HEK293 (cell line): ENCODE measurements around the gene ETF1.

Source experiments
- GFI1B ChIP-seq: fragments of 450-650 bp; formaldehyde crosslinking; IDR thresholded peaks from 2 replicates; pipeline ENCODE4 v1.5.1; 2016; ENCODE audit warnings: missing biosample characterization, missing genetic modification characterization
- HOXC10 ChIP-seq: sonication (generic); formaldehyde crosslinking; IDR thresholded peaks from 2 replicates; pipeline ENCODE4 v1.8.1; 2023; ENCODE audit warnings: mild to moderate bottlenecking, missing genetic modification reagents
- KLF7 ChIP-seq: fragments of 450-650 bp; formaldehyde crosslinking; IDR thresholded peaks from 2 replicates; pipeline ENCODE4 v1.5.1; 2016; ENCODE audit warnings: missing biosample characterization, missing genetic modification characterization, borderline replicate concordance
- KLF8 ChIP-seq: fragments of 450-650 bp; formaldehyde crosslinking; IDR thresholded peaks from 2 replicates; pipeline ENCODE4 v1.5.1; 2016; ENCODE audit warnings: missing biosample characterization, missing genetic modification characterization
- MYNN ChIP-seq: fragments of 450-650 bp; formaldehyde crosslinking; IDR thresholded peaks from 2 replicates; pipeline ENCODE4 v1.5.1; 2016; ENCODE audit warnings: missing biosample characterization, missing genetic modification characterization, borderline replicate concordance
- SP3 ChIP-seq: fragments of 450-650 bp; formaldehyde crosslinking; IDR thresholded peaks from 2 replicates; pipeline ENCODE4 v1.5.1; 2016; ENCODE audit warnings: missing biosample characterization, missing genetic modification characterization
- ZNF112 ChIP-seq: fragments of 450-650 bp; formaldehyde crosslinking; IDR thresholded peaks from 2 replicates; pipeline ENCODE4 v1.5.0; 2017; ENCODE audit warnings: missing biosample characterization, missing genetic modification characterization
- ZNF223 ChIP-seq: fragments of 450-650 bp; formaldehyde crosslinking; IDR thresholded peaks from 2 replicates; pipeline ENCODE4 v1.5.1; 2016; ENCODE audit warnings: missing biosample characterization, missing genetic modification characterization
- ZNF266 ChIP-seq: fragments of 450-650 bp; formaldehyde crosslinking; IDR thresholded peaks from 2 replicates; pipeline ENCODE4 v1.5.1; 2016; ENCODE audit warnings: missing biosample characterization, missing genetic modification characterization, low read depth
- ZNF350 ChIP-seq: fragments of 450-650 bp; formaldehyde crosslinking; IDR thresholded peaks from 2 replicates; pipeline ENCODE4 v1.5.0; 2017; ENCODE audit warnings: missing biosample characterization, mild to moderate bottlenecking, missing genetic modification characterization
- ZNF501 ChIP-seq: fragments of 450-650 bp; formaldehyde crosslinking; IDR thresholded peaks from 2 replicates; pipeline ENCODE4 v1.5.1; 2016; ENCODE audit warnings: missing biosample characterization, missing genetic modification characterization
- ZNF530 ChIP-seq: fragments of 450-650 bp; formaldehyde crosslinking; IDR thresholded peaks from 2 replicates; pipeline ENCODE4 v1.5.1; 2016; ENCODE audit warnings: low read depth, missing biosample characterization, missing genetic modification characterization
- ZNF549 ChIP-seq: fragments of 450-650 bp; IDR thresholded peaks from 2 replicates; pipeline ENCODE4 v1.5.1; 2018; ENCODE audit warnings: missing biosample characterization, missing genetic modification characterization, mild to moderate bottlenecking, inconsistent platforms, moderate library complexity
- ZNF596 ChIP-seq: fragments of 450-650 bp; IDR thresholded peaks from 2 replicates; pipeline ENCODE4 v1.5.0; 2018; ENCODE audit warnings: missing biosample characterization, mild to moderate bottlenecking, missing genetic modification characterization, moderate library complexity
- ZNF670 ChIP-seq: fragments of 450-650 bp; formaldehyde crosslinking; IDR thresholded peaks from 2 replicates; pipeline ENCODE4 v1.5.1; 2016; ENCODE audit warnings: missing biosample characterization, missing genetic modification characterization, low read depth
- ZNF677 ChIP-seq: fragments of 450-650 bp; IDR thresholded peaks from 2 replicates; pipeline ENCODE4 v1.5.0; 2018; ENCODE audit warnings: missing biosample characterization, mild to moderate bottlenecking, missing genetic modification characterization, moderate library complexity
- ZNF707 ChIP-seq: fragments of 450-650 bp; formaldehyde crosslinking; IDR thresholded peaks from 2 replicates; pipeline ENCODE4 v1.5.1; 2016; ENCODE audit warnings: missing biosample characterization, missing genetic modification characterization
- TF ChIP-seq, protein P1 (sequence below): fragments of 450-650 bp; formaldehyde crosslinking; IDR thresholded peaks from 2 replicates; pipeline ENCODE4 v1.5.1; 2016; ENCODE audit warnings: missing biosample characterization, missing genetic modification characterization
- TF ChIP-seq, protein P2 (sequence below): fragments of 450-650 bp; formaldehyde crosslinking; IDR thresholded peaks from 2 replicates; pipeline ENCODE4 v1.5.1; 2017; ENCODE audit warnings: missing biosample characterization, missing genetic modification characterization
- TF ChIP-seq, protein P3 (sequence below): fragments of 450-650 bp; formaldehyde crosslinking; IDR thresholded peaks from 2 replicates; pipeline ENCODE4 v1.5.1; 2016; ENCODE audit warnings: missing biosample characterization, missing genetic modification characterization
- TF ChIP-seq, protein P4 (sequence below): fragments of 450-650 bp; formaldehyde crosslinking; IDR thresholded peaks from 2 replicates; pipeline ENCODE4 v1.5.1; 2017; ENCODE audit warnings: missing biosample characterization, missing genetic modification characterization
- TF ChIP-seq, protein P5 (sequence below): fragments of 450-650 bp; formaldehyde crosslinking; IDR thresholded peaks from 2 replicates; pipeline ENCODE4 v1.5.1; 2016; ENCODE audit warnings: missing biosample characterization, missing genetic modification characterization
- TF ChIP-seq, protein P6 (sequence below): fragments of 450-650 bp; formaldehyde crosslinking; IDR thresholded peaks from 2 replicates; pipeline ENCODE4 v1.5.1; 2016; ENCODE audit warnings: missing biosample characterization, missing genetic modification characterization
- TF ChIP-seq, protein P7 (sequence below): fragments of 450-650 bp; formaldehyde crosslinking; IDR thresholded peaks from 2 replicates; pipeline ENCODE4; 2016; ENCODE audit warnings: missing biosample characterization, missing genetic modification characterization
- TF ChIP-seq, protein P8 (sequence below): fragments of 450-650 bp; formaldehyde crosslinking; IDR thresholded peaks from 2 replicates; pipeline ENCODE4 v1.5.1; 2016; ENCODE audit warnings: missing biosample characterization, missing genetic modification characterization

The ETF1 gene

DNA sequence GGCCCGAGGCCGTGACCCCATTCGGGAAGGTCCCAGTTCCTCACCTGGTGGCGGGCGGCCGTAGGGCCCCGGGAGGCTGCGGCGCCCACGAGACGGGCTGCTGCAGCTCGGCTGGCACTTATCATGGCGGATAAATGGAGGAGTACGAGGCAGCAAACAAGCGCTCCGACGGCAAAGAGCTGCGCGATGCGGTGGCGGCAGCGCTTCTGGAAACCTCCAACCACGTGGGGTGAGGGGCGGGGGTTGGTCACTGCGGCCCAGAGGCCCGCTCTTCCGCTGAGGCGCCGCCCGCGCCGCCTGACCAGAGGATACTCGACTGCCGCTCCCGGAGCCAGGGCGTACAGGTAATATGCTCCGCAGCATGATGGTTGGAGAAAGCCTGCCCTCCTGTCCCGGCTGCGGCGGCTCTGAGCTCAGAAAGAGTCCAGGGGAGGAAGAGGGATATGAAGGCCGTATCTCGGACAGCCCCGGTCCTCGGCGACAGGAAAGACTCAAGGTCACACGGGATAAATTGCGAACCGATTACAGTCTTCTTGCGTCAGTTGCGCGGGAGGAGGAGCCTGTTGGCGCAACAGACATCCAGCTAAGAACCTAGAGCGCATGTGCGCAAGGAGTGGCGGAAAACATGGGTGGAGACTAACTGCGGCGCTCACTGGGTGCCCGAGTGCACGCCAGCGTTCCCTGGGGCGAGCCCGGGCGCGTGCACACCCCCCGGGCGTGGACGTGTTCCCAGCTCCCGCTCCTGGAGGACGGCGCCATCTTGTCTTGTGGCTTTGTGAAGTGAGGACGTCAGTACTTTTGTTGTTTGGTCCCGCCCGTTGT is 32.4 kb upstream of the ETF1 start, which contains the start of gene HSPA9 (continued):
- TF ChIP-seq, protein P1, sequence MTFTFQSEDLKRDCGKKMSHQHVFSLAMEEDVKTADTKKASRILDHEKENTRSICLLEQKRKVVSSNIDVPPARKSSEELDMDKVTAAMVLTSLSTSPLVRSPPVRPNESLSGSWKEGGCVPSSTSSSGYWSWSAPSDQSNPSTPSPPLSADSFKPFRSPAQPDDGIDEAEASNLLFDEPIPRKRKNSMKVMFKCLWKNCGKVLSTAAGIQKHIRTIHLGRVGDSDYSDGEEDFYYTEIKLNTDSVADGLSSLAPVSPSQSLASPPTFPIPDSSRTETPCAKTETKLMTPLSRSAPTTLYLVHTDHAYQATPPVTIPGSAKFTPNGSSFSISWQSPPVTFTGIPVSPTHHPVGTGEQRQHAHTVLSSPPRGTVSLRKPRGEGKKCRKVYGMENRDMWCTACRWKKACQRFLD (tag by site-specific recombination): no peak
- TF ChIP-seq, protein P2, sequence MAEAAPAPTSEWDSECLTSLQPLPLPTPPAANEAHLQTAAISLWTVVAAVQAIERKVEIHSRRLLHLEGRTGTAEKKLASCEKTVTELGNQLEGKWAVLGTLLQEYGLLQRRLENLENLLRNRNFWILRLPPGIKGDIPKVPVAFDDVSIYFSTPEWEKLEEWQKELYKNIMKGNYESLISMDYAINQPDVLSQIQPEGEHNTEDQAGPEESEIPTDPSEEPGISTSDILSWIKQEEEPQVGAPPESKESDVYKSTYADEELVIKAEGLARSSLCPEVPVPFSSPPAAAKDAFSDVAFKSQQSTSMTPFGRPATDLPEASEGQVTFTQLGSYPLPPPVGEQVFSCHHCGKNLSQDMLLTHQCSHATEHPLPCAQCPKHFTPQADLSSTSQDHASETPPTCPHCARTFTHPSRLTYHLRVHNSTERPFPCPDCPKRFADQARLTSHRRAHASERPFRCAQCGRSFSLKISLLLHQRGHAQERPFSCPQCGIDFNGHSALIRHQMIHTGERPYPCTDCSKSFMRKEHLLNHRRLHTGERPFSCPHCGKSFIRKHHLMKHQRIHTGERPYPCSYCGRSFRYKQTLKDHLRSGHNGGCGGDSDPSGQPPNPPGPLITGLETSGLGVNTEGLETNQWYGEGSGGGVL (tag by site-specific recombination): no peak
- no peak for TF ChIP-seq ZNF677 (tag by site-specific recombination)
- no peak for TF ChIP-seq ZNF549 (tag by site-specific recombination)
- no peak for TF ChIP-seq ZNF223
- no peak for TF ChIP-seq MYNN
- TF ChIP-seq ZNF266: no peak
- TF ChIP-seq, protein P3, sequence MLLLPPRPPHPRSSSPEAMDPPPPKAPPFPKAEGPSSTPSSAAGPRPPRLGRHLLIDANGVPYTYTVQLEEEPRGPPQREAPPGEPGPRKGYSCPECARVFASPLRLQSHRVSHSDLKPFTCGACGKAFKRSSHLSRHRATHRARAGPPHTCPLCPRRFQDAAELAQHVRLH (tag by site-specific recombination): peak; percentile 93
- no peak for TF ChIP-seq ZNF530
- TF ChIP-seq ZNF350 (tag by site-specific recombination): no peak
- TF ChIP-seq, protein P4, sequence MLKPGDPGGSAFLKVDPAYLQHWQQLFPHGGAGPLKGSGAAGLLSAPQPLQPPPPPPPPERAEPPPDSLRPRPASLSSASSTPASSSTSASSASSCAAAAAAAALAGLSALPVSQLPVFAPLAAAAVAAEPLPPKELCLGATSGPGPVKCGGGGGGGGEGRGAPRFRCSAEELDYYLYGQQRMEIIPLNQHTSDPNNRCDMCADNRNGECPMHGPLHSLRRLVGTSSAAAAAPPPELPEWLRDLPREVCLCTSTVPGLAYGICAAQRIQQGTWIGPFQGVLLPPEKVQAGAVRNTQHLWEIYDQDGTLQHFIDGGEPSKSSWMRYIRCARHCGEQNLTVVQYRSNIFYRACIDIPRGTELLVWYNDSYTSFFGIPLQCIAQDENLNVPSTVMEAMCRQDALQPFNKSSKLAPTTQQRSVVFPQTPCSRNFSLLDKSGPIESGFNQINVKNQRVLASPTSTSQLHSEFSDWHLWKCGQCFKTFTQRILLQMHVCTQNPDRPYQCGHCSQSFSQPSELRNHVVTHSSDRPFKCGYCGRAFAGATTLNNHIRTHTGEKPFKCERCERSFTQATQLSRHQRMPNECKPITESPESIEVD (tag by site-specific recombination): no peak
- TF ChIP-seq, protein P5, sequence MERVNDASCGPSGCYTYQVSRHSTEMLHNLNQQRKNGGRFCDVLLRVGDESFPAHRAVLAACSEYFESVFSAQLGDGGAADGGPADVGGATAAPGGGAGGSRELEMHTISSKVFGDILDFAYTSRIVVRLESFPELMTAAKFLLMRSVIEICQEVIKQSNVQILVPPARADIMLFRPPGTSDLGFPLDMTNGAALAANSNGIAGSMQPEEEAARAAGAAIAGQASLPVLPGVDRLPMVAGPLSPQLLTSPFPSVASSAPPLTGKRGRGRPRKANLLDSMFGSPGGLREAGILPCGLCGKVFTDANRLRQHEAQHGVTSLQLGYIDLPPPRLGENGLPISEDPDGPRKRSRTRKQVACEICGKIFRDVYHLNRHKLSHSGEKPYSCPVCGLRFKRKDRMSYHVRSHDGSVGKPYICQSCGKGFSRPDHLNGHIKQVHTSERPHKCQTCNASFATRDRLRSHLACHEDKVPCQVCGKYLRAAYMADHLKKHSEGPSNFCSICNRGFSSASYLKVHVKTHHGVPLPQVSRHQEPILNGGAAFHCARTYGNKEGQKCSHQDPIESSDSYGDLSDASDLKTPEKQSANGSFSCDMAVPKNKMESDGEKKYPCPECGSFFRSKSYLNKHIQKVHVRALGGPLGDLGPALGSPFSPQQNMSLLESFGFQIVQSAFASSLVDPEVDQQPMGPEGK (tag by site-specific recombination): peak; percentile 96
- peak; percentile 89 for TF ChIP-seq KLF8 (tag by site-specific recombination)
- TF ChIP-seq, protein P6, sequence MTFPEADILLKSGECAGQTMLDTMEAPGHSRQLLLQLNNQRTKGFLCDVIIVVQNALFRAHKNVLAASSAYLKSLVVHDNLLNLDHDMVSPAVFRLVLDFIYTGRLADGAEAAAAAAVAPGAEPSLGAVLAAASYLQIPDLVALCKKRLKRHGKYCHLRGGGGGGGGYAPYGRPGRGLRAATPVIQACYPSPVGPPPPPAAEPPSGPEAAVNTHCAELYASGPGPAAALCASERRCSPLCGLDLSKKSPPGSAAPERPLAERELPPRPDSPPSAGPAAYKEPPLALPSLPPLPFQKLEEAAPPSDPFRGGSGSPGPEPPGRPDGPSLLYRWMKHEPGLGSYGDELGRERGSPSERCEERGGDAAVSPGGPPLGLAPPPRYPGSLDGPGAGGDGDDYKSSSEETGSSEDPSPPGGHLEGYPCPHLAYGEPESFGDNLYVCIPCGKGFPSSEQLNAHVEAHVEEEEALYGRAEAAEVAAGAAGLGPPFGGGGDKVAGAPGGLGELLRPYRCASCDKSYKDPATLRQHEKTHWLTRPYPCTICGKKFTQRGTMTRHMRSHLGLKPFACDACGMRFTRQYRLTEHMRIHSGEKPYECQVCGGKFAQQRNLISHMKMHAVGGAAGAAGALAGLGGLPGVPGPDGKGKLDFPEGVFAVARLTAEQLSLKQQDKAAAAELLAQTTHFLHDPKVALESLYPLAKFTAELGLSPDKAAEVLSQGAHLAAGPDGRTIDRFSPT: peak; percentile 96
- TF ChIP-seq ZNF707 (tag by site-specific recombination): no peak
- TF ChIP-seq, protein P7, sequence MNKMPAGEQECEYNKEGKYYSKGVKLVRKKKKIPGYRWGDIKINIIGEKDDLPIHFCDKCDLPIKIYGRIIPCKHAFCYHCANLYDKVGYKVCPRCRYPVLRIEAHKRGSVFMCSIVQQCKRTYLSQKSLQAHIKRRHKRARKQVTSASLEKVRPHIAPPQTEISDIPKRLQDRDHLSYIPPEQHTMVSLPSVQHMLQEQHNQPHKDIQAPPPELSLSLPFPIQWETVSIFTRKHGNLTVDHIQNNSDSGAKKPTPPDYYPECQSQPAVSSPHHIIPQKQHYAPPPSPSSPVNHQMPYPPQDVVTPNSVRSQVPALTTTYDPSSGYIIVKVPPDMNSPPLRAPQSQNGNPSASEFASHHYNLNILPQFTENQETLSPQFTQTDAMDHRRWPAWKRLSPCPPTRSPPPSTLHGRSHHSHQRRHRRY (tag by site-specific recombination): no peak
- TF ChIP-seq ZNF670: no peak
- TF ChIP-seq ZNF112: no peak
- TF ChIP-seq HOXC10 (CRISPR knock-in tag): 0 out of 2 replicates have a peak, but pooled peaks have one; percentile 12
- peak; percentile 95 for TF ChIP-seq SP3
- TF ChIP-seq KLF7 (tag by site-specific recombination): peak; percentile 57; the same call in 1 of the 2 replicates
- peak; percentile 47; the same call in 1 of the 2 replicates for TF ChIP-seq ZNF501 (tag by site-specific recombination)
- TF ChIP-seq GFI1B (tag by site-specific recombination): no peak; the same call in 1 of the 2 replicates
- no peak for TF ChIP-seq ZNF596 (tag by site-specific recombination)
- TF ChIP-seq, protein P8, sequence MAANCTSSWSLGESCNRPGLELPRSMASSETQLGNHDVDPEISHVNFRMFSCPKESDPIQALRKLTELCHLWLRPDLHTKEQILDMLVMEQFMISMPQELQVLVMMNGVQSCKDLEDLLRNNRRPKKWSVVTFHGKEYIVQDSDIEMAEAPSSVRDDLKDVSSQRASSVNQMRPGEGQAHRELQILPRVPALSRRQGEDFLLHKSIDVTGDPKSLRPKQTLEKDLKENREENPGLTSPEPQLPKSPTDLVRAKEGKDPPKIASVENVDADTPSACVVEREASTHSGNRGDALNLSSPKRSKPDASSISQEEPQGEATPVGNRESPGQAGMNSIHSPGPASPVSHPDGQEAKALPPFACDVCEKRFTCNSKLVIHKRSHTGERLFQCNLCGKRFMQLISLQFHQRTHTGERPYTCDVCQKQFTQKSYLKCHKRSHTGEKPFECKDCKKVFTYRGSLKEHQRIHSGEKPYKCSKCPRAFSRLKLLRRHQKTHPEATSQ (tag by site-specific recombination): no peak
